ENCODE measurements around the gene CHRDL2. TPM values are rescaled to one million over a fixed set of nuclear protein-coding genes. Genes with fewer than 3 reads are reported as not detected.

CHRDL2 gene
- total RNA-seq, 2 experiments from 2014 or later = not detected

DNA sequence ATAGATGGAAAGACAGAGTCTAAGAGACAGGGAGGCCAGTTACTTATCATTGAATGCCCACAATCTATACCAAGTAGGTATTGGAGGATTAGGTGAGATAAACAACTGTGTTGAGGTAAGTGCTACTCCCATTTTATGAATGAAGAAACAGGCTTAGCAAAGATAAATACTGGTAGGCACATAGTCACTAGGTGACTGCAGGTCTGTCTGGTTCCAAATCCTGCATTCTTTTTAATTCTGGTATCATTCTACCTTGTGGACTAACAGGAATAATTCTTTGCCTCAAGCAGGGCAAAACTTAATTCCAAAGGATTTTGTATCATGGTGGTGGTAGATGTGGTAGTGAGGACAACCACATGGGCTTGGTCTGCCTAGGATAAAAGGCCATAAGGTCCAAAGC is 45.8 kb upstream of the CHRDL2 start:
- TF ChIP-seq, protein P1, sequence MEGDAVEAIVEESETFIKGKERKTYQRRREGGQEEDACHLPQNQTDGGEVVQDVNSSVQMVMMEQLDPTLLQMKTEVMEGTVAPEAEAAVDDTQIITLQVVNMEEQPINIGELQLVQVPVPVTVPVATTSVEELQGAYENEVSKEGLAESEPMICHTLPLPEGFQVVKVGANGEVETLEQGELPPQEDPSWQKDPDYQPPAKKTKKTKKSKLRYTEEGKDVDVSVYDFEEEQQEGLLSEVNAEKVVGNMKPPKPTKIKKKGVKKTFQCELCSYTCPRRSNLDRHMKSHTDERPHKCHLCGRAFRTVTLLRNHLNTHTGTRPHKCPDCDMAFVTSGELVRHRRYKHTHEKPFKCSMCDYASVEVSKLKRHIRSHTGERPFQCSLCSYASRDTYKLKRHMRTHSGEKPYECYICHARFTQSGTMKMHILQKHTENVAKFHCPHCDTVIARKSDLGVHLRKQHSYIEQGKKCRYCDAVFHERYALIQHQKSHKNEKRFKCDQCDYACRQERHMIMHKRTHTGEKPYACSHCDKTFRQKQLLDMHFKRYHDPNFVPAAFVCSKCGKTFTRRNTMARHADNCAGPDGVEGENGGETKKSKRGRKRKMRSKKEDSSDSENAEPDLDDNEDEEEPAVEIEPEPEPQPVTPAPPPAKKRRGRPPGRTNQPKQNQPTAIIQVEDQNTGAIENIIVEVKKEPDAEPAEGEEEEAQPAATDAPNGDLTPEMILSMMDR (IDR thresholded peaks at IDR 0.05) = no peak
- CTCF ChIA-PET = no interaction called here
- DNase-seq (no peak), ATAC-seq (no peak)
- H3K27me3 Mint-ChIP-seq = no peaks in the 10 kb centered on the region
- H3K36me3 Mint-ChIP-seq (ENCODE audit: low read depth) = peaks cover 15% of the 10 kb centered on the region
- no peaks in the 10 kb centered on the region for H3K9me3 Mint-ChIP-seq
- POLR2A ChIA-PET = no interaction called here
- no peak overlapping the region for H3K4me3 Mint-ChIP-seq
- no peak overlapping the region for H3K27ac Mint-ChIP-seq
- intact Hi-C loops (cut with micrococcal nuclease) = no loop called here
- H3K4me1 Mint-ChIP-seq (ENCODE audit: low read depth) = peaks cover 17% of the 10 kb centered on the region

GRCh38 chr11:74776546-74776945 is 45.3 kb upstream of the CHRDL2 start:
- intact Hi-C loops (cut with micrococcal nuclease) = no loop called here
- no peak overlapping the region for H3K4me3 Mint-ChIP-seq
- TF ChIP-seq, protein P1 (IDR thresholded peaks at IDR 0.05) = no peak
- CTCF ChIA-PET = interaction anchor here (1.0 kb wide), 1 partner anchor 36 kb away, joined by 3 read pairs; no protein-coding TSS in a partner anchor
- peaks cover 17% of the 10 kb centered on the region for H3K4me1 Mint-ChIP-seq (ENCODE audit: low read depth)
- ATAC-seq (no peak), DNase-seq (no peak)
- POLR2A ChIA-PET = no interaction called here
- H3K27me3 Mint-ChIP-seq = no peaks in the 10 kb centered on the region
- H3K27ac Mint-ChIP-seq = no peak overlapping the region
- no peaks in the 10 kb centered on the region for H3K9me3 Mint-ChIP-seq
- peaks cover 15% of the 10 kb centered on the region for H3K36me3 Mint-ChIP-seq (ENCODE audit: low read depth)

DNA sequence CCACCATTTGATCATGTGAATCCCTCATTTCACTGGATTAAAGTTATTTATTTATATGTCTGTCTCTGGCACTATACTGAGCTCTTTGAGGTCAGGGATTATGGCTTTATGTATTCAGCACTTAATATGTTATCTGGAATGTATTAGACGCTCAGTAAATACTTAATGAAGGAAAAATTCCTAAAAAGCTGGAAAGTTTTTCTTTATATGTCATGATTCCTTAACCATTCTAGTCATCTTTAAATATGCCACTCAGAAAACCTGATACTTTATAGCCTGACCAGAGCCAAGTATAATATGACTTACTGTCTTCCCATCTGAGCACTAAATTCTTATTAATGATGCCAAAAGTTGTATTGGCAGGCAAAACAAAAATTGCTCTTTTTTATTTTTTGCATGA is 44.5 kb upstream of the CHRDL2 start:
- ChIA-PET CTCF (interaction anchor here (1.0 kb wide), 1 partner anchor 35 kb away, joined by 3 read pairs; no protein-coding TSS in a partner anchor), POLR2A (no interaction called here)
- DNase-seq (no peak), ATAC-seq (no peak)
- H3K4me3 Mint-ChIP-seq = no peak overlapping the region
- H3K4me1 Mint-ChIP-seq (ENCODE audit: low read depth) = peaks cover 20% of the 10 kb centered on the region
- intact Hi-C loops (cut with micrococcal nuclease) = no loop called here
- H3K27ac Mint-ChIP-seq = no peak overlapping the region
- H3K27me3 Mint-ChIP-seq = no peaks in the 10 kb centered on the region
- H3K9me3 Mint-ChIP-seq = no peaks in the 10 kb centered on the region
- TF ChIP-seq, protein P1 (IDR thresholded peaks at IDR 0.05) = no peak
- peaks cover 15% of the 10 kb centered on the region for H3K36me3 Mint-ChIP-seq (ENCODE audit: low read depth)

- no peaks in the 10 kb centered on the region for H3K9me3 Mint-ChIP-seq
- no peaks in the 10 kb centered on the region for H3K27me3 Mint-ChIP-seq
- H3K27ac Mint-ChIP-seq = no peak overlapping the region
- TF ChIP-seq, protein P1 (IDR thresholded peaks at IDR 0.05) = no peak
- ChIA-PET CTCF (interaction anchor here (1.2 to 2.2 kb wide), 4 partner anchors 11 to 34 kb away, joined by 3 to 9 read pairs (median 4); no protein-coding TSS in a partner anchor), POLR2A (interaction anchor here (1.1 kb wide), 1 partner anchor 10 kb away, joined by 4 read pairs; no protein-coding TSS in a partner anchor)
- intact Hi-C loops (cut with micrococcal nuclease) = no loop called here
- ATAC-seq (no peak), DNase-seq (no peak)
- peaks cover 34% of the 10 kb centered on the region for H3K4me1 Mint-ChIP-seq (ENCODE audit: low read depth)
- H3K4me3 Mint-ChIP-seq = no peak overlapping the region
- H3K36me3 Mint-ChIP-seq (ENCODE audit: low read depth) = peaks cover 15% of the 10 kb centered on the region
Observed at GRCh38 chr11:74773476-74773875, 42.2 kb upstream of the CHRDL2 start.

GRCh38 chr11:74771139-74771538 is 39.9 kb upstream of the CHRDL2 start:
- Mint-ChIP-seq H3K36me3 (ENCODE audit: low read depth) (peaks cover 8% of the 10 kb centered on the region), H3K4me1 (ENCODE audit: low read depth) (peaks cover 34% of the 10 kb centered on the region), H3K9me3 (peaks cover 2% of the 10 kb centered on the region), H3K4me3 (no peak overlapping the region), H3K27ac (no peak overlapping the region), H3K27me3 (no peaks in the 10 kb centered on the region)
- TF ChIP-seq, protein P1 (IDR thresholded peaks at IDR 0.05) = no peak
- ATAC-seq (no peak), DNase-seq (no peak)
- POLR2A ChIA-PET = no interaction called here
- intact Hi-C loops (cut with micrococcal nuclease) = no loop called here
- CTCF ChIA-PET = no interaction called here

Measured in activated CD8-positive, alpha-beta T cell treated with anti-CD3 and anti-CD28 coated beads for 36 hours (primary cell).